Measurements from ENCODE around the gene MDM2.

The MDM2 gene

GRCh38 chr12:68781728-68782127 is 26.2 kb upstream of the MDM2 start:
- Histone ChIP-seq H3K27me3 (ENCODE audit: control insufficient read depth, low read length) (no peaks in the 10 kb centered on the region), H3K9me2 (replicated peaks; ENCODE audit: control insufficient read depth, low read length) (no peaks in the 10 kb centered on the region), H3K4me2 (ENCODE audit: low read length) (no peak overlapping the region), H4K20me1 (ENCODE audit: control insufficient read depth, insufficient read depth, low read depth, low read length) (no peaks in the 10 kb centered on the region), H3K79me2 (ENCODE audit: control insufficient read depth, low read length) (no peaks in the 10 kb centered on the region), H3K36me3 (ENCODE audit: control insufficient read depth, low read length) (peaks cover 3% of the 10 kb centered on the region; the same call in 1 of the 2 replicates), H3K4me1 (ENCODE audit: control insufficient read depth, low read length) (peaks cover 49% of the 10 kb centered on the region), H3K4me3 (ENCODE audit: low read length) (no peak overlapping the region), H3F3A (ENCODE audit: control insufficient read depth, insufficient read depth) (peaks cover 9% of the 10 kb centered on the region), H3K27ac (ENCODE audit: low read depth, low read length) (no peak overlapping the region), H3K9me3 (ENCODE audit: control insufficient read depth, insufficient read depth, low read length) (no peaks in the 10 kb centered on the region)
- TF ChIP-seq, protein P1, sequence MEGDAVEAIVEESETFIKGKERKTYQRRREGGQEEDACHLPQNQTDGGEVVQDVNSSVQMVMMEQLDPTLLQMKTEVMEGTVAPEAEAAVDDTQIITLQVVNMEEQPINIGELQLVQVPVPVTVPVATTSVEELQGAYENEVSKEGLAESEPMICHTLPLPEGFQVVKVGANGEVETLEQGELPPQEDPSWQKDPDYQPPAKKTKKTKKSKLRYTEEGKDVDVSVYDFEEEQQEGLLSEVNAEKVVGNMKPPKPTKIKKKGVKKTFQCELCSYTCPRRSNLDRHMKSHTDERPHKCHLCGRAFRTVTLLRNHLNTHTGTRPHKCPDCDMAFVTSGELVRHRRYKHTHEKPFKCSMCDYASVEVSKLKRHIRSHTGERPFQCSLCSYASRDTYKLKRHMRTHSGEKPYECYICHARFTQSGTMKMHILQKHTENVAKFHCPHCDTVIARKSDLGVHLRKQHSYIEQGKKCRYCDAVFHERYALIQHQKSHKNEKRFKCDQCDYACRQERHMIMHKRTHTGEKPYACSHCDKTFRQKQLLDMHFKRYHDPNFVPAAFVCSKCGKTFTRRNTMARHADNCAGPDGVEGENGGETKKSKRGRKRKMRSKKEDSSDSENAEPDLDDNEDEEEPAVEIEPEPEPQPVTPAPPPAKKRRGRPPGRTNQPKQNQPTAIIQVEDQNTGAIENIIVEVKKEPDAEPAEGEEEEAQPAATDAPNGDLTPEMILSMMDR (IDR thresholded peaks at IDR 0.05; ENCODE audit: low read depth, low read length, poor library complexity, severe bottlenecking) = no peak
- no peak for TF ChIP-seq EZH2phosphoT487 (IDR thresholded peaks at IDR 0.05; ENCODE audit: borderline replicate concordance, low read length)

GRCh38 chr12:68784015-68784414 is 24.0 kb upstream of the MDM2 start:
- H3K4me2 ChIP-seq (ENCODE audit: low read length) = no peak overlapping the region
- TF ChIP-seq EZH2phosphoT487 (IDR thresholded peaks at IDR 0.05; ENCODE audit: borderline replicate concordance, low read length) = no peak
- TF ChIP-seq, protein P1 (IDR thresholded peaks at IDR 0.05; ENCODE audit: low read depth, low read length, poor library complexity, severe bottlenecking) = no peak
- H3K27ac ChIP-seq (ENCODE audit: low read depth, low read length) = no peak overlapping the region
- H3K36me3 ChIP-seq (ENCODE audit: control insufficient read depth, low read length) = no peaks in the 10 kb centered on the region
- H3K27me3 ChIP-seq (ENCODE audit: control insufficient read depth, low read length) = no peaks in the 10 kb centered on the region
- no peaks in the 10 kb centered on the region for H4K20me1 ChIP-seq (ENCODE audit: control insufficient read depth, insufficient read depth, low read depth, low read length)
- H3K9me3 ChIP-seq (ENCODE audit: control insufficient read depth, insufficient read depth, low read length) = no peaks in the 10 kb centered on the region
- H3K9me2 ChIP-seq (replicated peaks; ENCODE audit: control insufficient read depth, low read length) = no peaks in the 10 kb centered on the region
- H3K4me1 ChIP-seq (ENCODE audit: control insufficient read depth, low read length) = peaks cover 58% of the 10 kb centered on the region
- H3K79me2 ChIP-seq (ENCODE audit: control insufficient read depth, low read length) = no peaks in the 10 kb centered on the region
- H3F3A ChIP-seq (ENCODE audit: control insufficient read depth, insufficient read depth) = 0 out of 2 replicates have a peak, but pooled peaks cover 4% of the 10 kb centered on the region
- no peak overlapping the region for H3K4me3 ChIP-seq (ENCODE audit: low read length)

DNA sequence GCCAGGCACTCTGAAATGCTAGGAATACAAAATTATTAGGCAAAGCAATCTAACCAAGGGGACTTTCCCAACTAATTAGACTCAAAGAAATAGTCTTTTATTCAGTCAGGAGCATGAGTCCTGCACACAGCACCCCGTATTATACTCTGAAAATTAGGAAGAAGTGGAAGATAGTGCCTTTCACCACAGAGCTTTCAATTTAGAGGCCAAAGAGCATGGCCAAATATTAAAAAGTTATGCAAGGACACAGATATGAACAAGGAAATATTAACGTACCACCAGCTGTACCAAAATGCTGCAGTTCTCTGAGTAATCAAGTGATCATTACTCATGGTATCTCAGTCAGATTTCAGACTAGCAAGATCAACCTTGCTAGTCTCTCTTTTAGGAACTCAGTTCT is 22.6 kb upstream of the MDM2 start:
- H3K27me3 ChIP-seq (ENCODE audit: control insufficient read depth, low read length) = no peaks in the 10 kb centered on the region
- H3K4me1 ChIP-seq (ENCODE audit: control insufficient read depth, low read length) = peaks cover 64% of the 10 kb centered on the region
- no peaks in the 10 kb centered on the region for H3K36me3 ChIP-seq (ENCODE audit: control insufficient read depth, low read length)
- no peaks in the 10 kb centered on the region for H3K79me2 ChIP-seq (ENCODE audit: control insufficient read depth, low read length)
- no peaks in the 10 kb centered on the region for H3K9me3 ChIP-seq (ENCODE audit: control insufficient read depth, insufficient read depth, low read length)
- no peaks in the 10 kb centered on the region for H3K9me2 ChIP-seq (replicated peaks; ENCODE audit: control insufficient read depth, low read length)
- no peaks in the 10 kb centered on the region for H4K20me1 ChIP-seq (ENCODE audit: control insufficient read depth, insufficient read depth, low read depth, low read length)
- no peak overlapping the region for H3K27ac ChIP-seq (ENCODE audit: low read depth, low read length)
- H3K4me3 ChIP-seq (ENCODE audit: low read length) = no peak overlapping the region
- H3K4me2 ChIP-seq (ENCODE audit: low read length) = 0 out of 2 replicates have a peak overlapping the region, but pooled peaks have one; percentile 5
- H3F3A ChIP-seq (ENCODE audit: control insufficient read depth, insufficient read depth) = 0 out of 2 replicates have a peak, but pooled peaks cover 4% of the 10 kb centered on the region
- no peak for TF ChIP-seq EZH2phosphoT487 (IDR thresholded peaks at IDR 0.05; ENCODE audit: borderline replicate concordance, low read length)
- TF ChIP-seq, protein P1 (IDR thresholded peaks at IDR 0.05; ENCODE audit: low read depth, low read length, poor library complexity, severe bottlenecking) = no peak
